Measurements from ENCODE around the gene WDR46. TPM values are rescaled to one million over a fixed set of nuclear protein-coding genes. Genes with fewer than 3 reads are reported as not detected.

Gene WDR46
- polyA plus RNA-seq, 1 experiment: 43.3 TPM

DNA sequence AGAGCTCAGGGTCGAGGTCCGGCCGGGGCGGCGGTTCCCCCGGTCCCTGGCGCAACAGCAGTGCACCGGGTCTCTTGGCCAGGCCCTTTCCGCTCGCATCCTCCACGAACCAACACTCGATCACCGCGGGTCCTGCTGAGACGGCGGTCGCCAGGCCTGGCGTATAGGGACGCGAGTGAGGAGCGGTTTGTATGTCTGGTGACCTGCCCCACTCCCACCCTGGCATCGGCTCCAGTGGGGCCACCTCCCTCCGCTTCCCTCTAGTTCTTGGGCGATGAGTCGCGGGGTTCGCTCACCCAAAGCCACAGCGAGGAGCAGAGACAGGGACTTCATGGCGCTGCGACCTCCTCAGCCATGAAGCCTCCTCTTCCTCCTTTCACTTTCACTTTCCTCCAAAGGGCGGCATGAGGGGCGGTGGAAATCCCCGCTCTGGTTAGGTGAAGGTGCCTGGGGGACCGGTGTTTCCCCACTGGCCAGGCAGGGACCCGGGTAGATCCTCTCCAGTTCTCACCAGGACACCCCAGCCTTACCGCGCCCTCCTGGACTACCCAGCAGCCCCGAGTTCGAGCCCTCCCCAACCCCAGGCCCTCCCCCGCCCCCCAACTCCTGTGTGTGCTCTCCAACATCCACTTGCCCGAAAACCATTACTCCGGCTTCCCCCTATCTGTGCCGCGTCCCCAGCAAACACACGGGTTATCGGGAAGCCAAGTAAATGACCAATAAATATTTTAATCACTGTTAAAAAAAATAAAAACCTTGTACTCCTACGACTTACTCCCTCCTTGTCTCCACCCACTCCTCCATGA lies 24.9 kb upstream of the WDR46 start, which contains the start of gene TAPBP:
Gene TAPBP, minus strand, starts transcription at position 370 of the 806 bp plus-strand sequence. Its CDS starts 37 bp downstream, at position 333.
- Histone ChIP-seq H3K9me3 (ENCODE audit: control insufficient read depth, insufficient read depth, low read length) (peaks cover 4% of the 10 kb centered on the region; the same call in 1 of the 2 replicates), H3K27ac (ENCODE audit: low read depth, low read length) (peak within 1 kb of the TSS; percentile 94), H3K27me3 (ENCODE audit: control insufficient read depth, insufficient read depth, low read length) (no peaks in the 10 kb centered on the region), H3K4me3 (ENCODE audit: low read depth, low read length) (peak within 1 kb of the TSS; percentile 95)
- CTCF ChIA-PET: interaction anchor here (3.0 kb wide), 1 partner anchor 15 kb away, joined by 14 read pairs; the partner anchor contains the start of gene RGL2
- POLR2A ChIA-PET: interaction anchor here (0.5 to 2.8 kb wide), 2 partner anchors 9 to 15 kb away, joined by 3 to 14 read pairs; partner anchors contain the start of gene RGL2
- TF ChIP-seq, protein P1, sequence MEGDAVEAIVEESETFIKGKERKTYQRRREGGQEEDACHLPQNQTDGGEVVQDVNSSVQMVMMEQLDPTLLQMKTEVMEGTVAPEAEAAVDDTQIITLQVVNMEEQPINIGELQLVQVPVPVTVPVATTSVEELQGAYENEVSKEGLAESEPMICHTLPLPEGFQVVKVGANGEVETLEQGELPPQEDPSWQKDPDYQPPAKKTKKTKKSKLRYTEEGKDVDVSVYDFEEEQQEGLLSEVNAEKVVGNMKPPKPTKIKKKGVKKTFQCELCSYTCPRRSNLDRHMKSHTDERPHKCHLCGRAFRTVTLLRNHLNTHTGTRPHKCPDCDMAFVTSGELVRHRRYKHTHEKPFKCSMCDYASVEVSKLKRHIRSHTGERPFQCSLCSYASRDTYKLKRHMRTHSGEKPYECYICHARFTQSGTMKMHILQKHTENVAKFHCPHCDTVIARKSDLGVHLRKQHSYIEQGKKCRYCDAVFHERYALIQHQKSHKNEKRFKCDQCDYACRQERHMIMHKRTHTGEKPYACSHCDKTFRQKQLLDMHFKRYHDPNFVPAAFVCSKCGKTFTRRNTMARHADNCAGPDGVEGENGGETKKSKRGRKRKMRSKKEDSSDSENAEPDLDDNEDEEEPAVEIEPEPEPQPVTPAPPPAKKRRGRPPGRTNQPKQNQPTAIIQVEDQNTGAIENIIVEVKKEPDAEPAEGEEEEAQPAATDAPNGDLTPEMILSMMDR (IDR thresholded peaks at IDR 0.05; ENCODE audit: low read depth, low read length): no peak
- DNase-seq (ENCODE audit: low read depth, low spot score): no peak

DNA sequence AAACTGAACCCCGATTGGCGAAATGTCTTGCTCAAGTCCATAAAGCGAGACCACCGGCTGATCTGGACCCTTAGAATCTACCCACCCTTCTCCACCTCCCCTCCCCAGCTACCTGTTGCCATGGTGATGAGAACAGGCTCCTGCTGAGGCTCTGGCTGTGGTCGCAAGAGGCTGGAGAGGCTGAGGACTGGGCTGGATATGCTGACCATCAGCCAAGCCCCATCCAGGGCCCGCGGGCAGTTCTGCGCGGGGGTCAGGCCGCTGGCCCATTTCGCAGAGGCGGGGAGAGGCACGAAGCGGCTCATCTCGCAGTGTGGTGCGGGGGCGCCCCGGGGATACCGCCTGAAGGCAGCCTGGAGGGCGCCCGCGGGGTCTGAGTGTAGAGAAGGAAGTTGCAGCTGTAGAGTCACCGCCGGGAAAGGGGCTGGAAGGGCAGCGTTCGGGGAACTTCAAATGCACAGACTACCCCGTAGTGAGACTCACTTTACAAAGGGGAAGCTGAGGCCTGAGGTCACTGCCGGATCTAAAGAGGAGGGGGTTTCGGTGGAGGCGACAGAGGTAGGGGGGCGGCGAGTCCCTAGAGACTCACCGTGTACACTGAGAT lies 24.2 kb upstream of the WDR46 start:
- POLR2A ChIA-PET: interaction anchor here (0.5 to 2.8 kb wide), 4 partner anchors 10 to 41 kb away, joined by 3 to 14 read pairs (median 8); partner anchors contain the start of genes RGL2, RPS18 and VPS52
- H3K27me3 ChIP-seq (ENCODE audit: control insufficient read depth, insufficient read depth, low read length): no peaks in the 10 kb centered on the region
- peak overlapping the region; percentile 94 for H3K27ac ChIP-seq (ENCODE audit: low read depth, low read length)
- CTCF ChIA-PET: interaction anchor here (3.0 kb wide), 1 partner anchor 14 kb away, joined by 14 read pairs; the partner anchor contains the start of gene RGL2
- DNase-seq (ENCODE audit: low read depth, low spot score): no peak
- peak overlapping the region; percentile 95 for H3K4me3 ChIP-seq (ENCODE audit: low read depth, low read length)
- TF ChIP-seq, protein P1 (IDR thresholded peaks at IDR 0.05; ENCODE audit: low read depth, low read length): no peak
- peaks cover 4% of the 10 kb centered on the region; the same call in 1 of the 2 replicates for H3K9me3 ChIP-seq (ENCODE audit: control insufficient read depth, insufficient read depth, low read length)

DNA sequence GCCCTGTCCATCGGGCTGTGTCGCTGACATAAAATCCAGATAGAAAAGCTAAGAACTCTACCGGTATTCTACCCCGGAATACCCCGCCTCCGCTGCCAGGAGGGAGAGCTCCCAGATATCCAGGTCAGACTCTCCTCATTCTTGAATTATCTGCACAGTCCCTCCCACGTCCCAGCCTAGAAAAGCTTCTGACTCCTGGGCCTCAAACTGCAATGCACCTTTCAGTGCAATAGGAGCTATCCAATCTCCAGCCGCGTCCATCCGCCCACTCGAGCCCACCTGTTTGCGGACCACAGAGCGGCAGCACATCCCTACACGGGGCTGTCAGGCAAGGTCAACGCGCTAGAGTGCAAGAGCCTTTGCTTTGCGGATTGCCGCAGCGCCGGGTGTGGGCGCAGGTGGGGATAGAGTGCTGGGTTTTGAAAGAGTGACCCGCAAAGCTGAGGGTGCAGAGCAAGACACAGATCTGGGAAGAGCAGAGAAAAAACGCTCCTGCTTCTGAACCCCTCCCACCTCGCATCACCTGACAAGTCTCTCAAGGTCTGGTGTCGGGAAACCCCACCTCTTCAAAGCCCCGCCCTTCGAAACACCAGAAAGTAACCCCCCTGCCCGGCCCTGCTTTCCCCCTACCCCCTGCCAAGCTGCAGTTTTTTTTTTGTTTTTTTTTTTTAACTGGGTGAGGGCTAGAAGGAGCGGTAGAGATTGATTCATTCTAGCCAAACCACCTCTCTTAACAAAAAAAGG lies 23.5 kb upstream of the WDR46 start:
- peak overlapping the region; percentile 95 for H3K4me3 ChIP-seq (ENCODE audit: low read depth, low read length)
- no peaks in the 10 kb centered on the region for H3K27me3 ChIP-seq (ENCODE audit: control insufficient read depth, insufficient read depth, low read length)
- ChIA-PET POLR2A (interaction anchor here (0.7 to 2.8 kb wide), 4 partner anchors 8 to 41 kb away, joined by 4 to 14 read pairs (median 8); partner anchors contain the start of genes RGL2, RPS18 and VPS52), CTCF (interaction anchor here (1.4 to 3.0 kb wide), 2 partner anchors 13 to 78 kb away, joined by 6 to 14 read pairs; partner anchors contain the start of gene RGL2)
- H3K9me3 ChIP-seq (ENCODE audit: control insufficient read depth, insufficient read depth, low read length): peaks cover 4% of the 10 kb centered on the region; the same call in 1 of the 2 replicates
- H3K27ac ChIP-seq (ENCODE audit: low read depth, low read length): peak overlapping the region; percentile 94
- DNase-seq (ENCODE audit: low read depth, low spot score): no peak
- TF ChIP-seq, protein P1 (IDR thresholded peaks at IDR 0.05; ENCODE audit: low read depth, low read length): 0 out of 2 replicates have a peak, but pooled peaks have one; percentile 4

DNA sequence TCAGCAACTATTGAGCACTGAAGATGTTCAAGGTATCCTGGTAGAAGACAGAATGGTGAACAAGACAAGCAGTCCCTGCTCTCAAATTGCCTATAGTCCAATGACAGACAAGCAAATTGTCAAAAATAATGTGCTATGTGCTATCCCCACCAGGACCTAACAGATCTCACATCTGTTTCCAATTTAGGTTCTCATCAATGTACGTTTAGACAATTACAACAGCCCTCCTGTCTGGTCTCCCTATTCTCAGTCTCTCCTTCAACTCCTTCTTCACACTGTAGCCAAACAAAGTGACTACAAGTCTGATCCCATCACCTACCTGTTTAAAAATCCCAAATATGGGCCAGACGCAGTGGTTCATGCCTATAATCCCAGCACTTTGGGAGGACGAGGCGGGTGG lies 17.3 kb upstream of the WDR46 start:
- ChIA-PET POLR2A (no interaction called here), CTCF (interaction anchor here (1.2 kb wide), 1 partner anchor 84 kb away, joined by 5 read pairs; no protein-coding TSS in a partner anchor)
- no peak for DNase-seq (ENCODE audit: low read depth, low spot score)
- no peak overlapping the region for H3K27ac ChIP-seq (ENCODE audit: low read depth, low read length)
- H3K4me3 ChIP-seq (ENCODE audit: low read depth, low read length): no peak overlapping the region
- TF ChIP-seq, protein P1 (IDR thresholded peaks at IDR 0.05; ENCODE audit: low read depth, low read length): no peak
- no peaks in the 10 kb centered on the region for H3K27me3 ChIP-seq (ENCODE audit: control insufficient read depth, insufficient read depth, low read length)
- H3K9me3 ChIP-seq (ENCODE audit: control insufficient read depth, insufficient read depth, low read length): no peaks in the 10 kb centered on the region

All from AG04450 (cell line).